K562 (cell line): Measurements from ENCODE around the gene MYCBP2. TPM values are rescaled to one million over a fixed set of nuclear protein-coding genes. Genes with fewer than 3 reads are reported as not detected.

Experiments
- ATAC-seq: fragments of 200-7000 bp; cut with Tn5 transposase; 3 replicates; pipeline ENCODE4 v1.9.1; 2020; ENCODE audit warnings: moderate library complexity
- BruUV-seq: library from RNA; stranded (reverse); fragments of 400-500 nt; replicated peaks from 2 replicates; lab custom pipeline; 2021; lab: Mats Ljungman, UMichigan
- CTCF ChIA-PET: fragments of 300-600 bp; formaldehyde crosslinking; extraction: SDS; loops from one replicate; lab custom pipeline; 2021; ENCODE audit warnings: low intra/inter-chr PET ratio; lab: Yijun Ruan, JAX
- POLR2A ChIA-PET: fragments of 300-600, 350-650 bp; sonication (Branson Sonifier 250); formaldehyde crosslinking; extraction: SDS; loops from one replicate; lab custom pipeline; 2021; ENCODE audit warnings: antibody characterized with exemption, inconsistent platforms; lab: Yijun Ruan, JAX
- DNase-seq, 4 experiments: peaks; one replicate each; pipeline versions ENCODE4 v3.0.0 to v3.0.0-alpha.2; 2011 to 2018; ENCODE audit warnings: low spot score in 3 of 4, mixed read lengths in 3 of 4; ENCODE audit errors: extremely low read depth in 1 of 4
- FAIRE-seq: peaks from 2 replicates; lab custom pipeline; 2011; peaks lifted over from hg19 to GRCh38; lab: Jason Lieb, UNC
- H2AFZ ChIP-seq: 2 replicates; pipeline ENCODE4 v1.6.0; 2011; ENCODE audit warnings: low read depth, low read length, control low read depth, inconsistent platforms
- H3K27ac ChIP-seq: fragments of 200-600 bp; 3 replicates; pipeline ENCODE4 v1.8.0; 2011; ENCODE audit warnings: low read depth, mild to moderate bottlenecking, control low read depth, inconsistent platforms, low read length, moderate library complexity, mixed read lengths; ENCODE audit errors: extremely low read depth
- H3K27me3 ChIP-seq, 2 experiments: fragments of 300-600 bp in 1 of 2; 2 replicates in 1 of 2; 3 replicates in 1 of 2; pipeline versions ENCODE4 v1.6.0 to v1.8.0; 2011; ENCODE audit warnings: inconsistent platforms in 2 of 2, low read length in 2 of 2, mild to moderate bottlenecking in 1 of 2, mixed read lengths in 1 of 2, moderate library complexity in 1 of 2; ENCODE audit not compliant: control insufficient read depth in 2 of 2, insufficient read depth in 2 of 2
- H3K36me3 ChIP-seq: fragments of 300-600 bp; 3 replicates; pipeline ENCODE4 v1.8.0; 2011; ENCODE audit warnings: mild to moderate bottlenecking, low read length, inconsistent platforms; ENCODE audit not compliant: control insufficient read depth, insufficient read depth
- H3K4me1 ChIP-seq, 2 experiments: fragments of 200-600 bp in 1 of 2; replicated peaks in 1 of 2; 2 replicates in 1 of 2; 3 replicates in 1 of 2; pipeline versions ENCODE4 v1.5.1 to v1.8.0; 2011; ENCODE audit warnings: inconsistent platforms in 2 of 2, low read length in 2 of 2, mild to moderate bottlenecking in 1 of 2, mixed read lengths in 1 of 2, moderate library complexity in 1 of 2; ENCODE audit not compliant: control insufficient read depth in 2 of 2, insufficient read depth in 2 of 2
- H3K4me2 ChIP-seq: 2 replicates; pipeline ENCODE4 v1.6.1; 2011; ENCODE audit warnings: low read length, control low read depth, inconsistent platforms, mixed read lengths; ENCODE audit not compliant: insufficient read depth
- H3K4me3 ChIP-seq: fragments of 200-600 bp; sonication (generic), shearing (Covaris generic); 2 replicates; pipeline ENCODE4 v1.5.1; 2016; ENCODE audit warnings: control low read depth, inconsistent platforms
- H3K79me2 ChIP-seq: fragments of 200-600 bp; 3 replicates; pipeline ENCODE4 v1.8.0; 2011; ENCODE audit warnings: low read length, inconsistent platforms; ENCODE audit not compliant: control insufficient read depth, insufficient read depth
- H3K9ac ChIP-seq, 2 experiments: 2 replicates each; pipeline versions ENCODE4 v1.6.0 to v1.6.1; 2011; ENCODE audit warnings: low read depth in 2 of 2, low read length in 2 of 2, control low read depth in 1 of 2, inconsistent platforms in 1 of 2, mild to moderate bottlenecking in 1 of 2, mixed read lengths in 1 of 2; ENCODE audit not compliant: insufficient read depth in 1 of 2
- H3K9me1 ChIP-seq: one replicate; pipeline ENCODE4 v1.6.0; 2011; ENCODE audit warnings: inconsistent platforms, mild to moderate bottlenecking, low read length, moderate library complexity; ENCODE audit not compliant: control insufficient read depth, insufficient read depth
- H3K9me3 ChIP-seq: replicated peaks from 2 replicates; pipeline ENCODE4 v1.5.1; 2011; ENCODE audit warnings: low read depth, low read length, inconsistent platforms; ENCODE audit not compliant: control insufficient read depth, insufficient read depth
- H4K20me1 ChIP-seq: replicated peaks from 2 replicates; pipeline ENCODE4 v1.6.1; 2011; ENCODE audit warnings: low read length, inconsistent platforms, mixed read lengths; ENCODE audit not compliant: control insufficient read depth, insufficient read depth
- ELF1 ChIP-seq: fragments of 200-800 bp; sonication (Bioruptor generic); IDR thresholded peaks from 2 replicates; pipeline ENCODE4 v1.6.1; 2016; ENCODE audit warnings: missing genetic modification characterization, missing compliant biosample characterization
- MAFK ChIP-seq: IDR thresholded peaks from 2 replicates; pipeline ENCODE4 v1.6.1; 2011; ENCODE audit warnings: low read length, improper control_type of control experiment
- NEUROD1 ChIP-seq: fragments of 150-350 bp; IDR thresholded peaks from 2 replicates; pipeline ENCODE4 v1.6.1; 2014; ENCODE audit warnings: borderline replicate concordance, low read length, low read depth; ENCODE audit not compliant: partially characterized antibody
- REST ChIP-seq, 2 experiments: fragments of 450-650 bp; formaldehyde crosslinking in 1 of 2; IDR thresholded peaks; 2 replicates each; pipeline versions ENCODE4 v1.4.0 to v1.6.1; 2014 to 2020; ENCODE audit warnings: mild to moderate bottlenecking in 2 of 2, borderline replicate concordance in 1 of 2, low read depth in 1 of 2
- SIRT6 ChIP-seq: IDR thresholded peaks from one replicate; pipeline ENCODE4 v1.6.1; 2012; ENCODE audit warnings: low read depth, mild to moderate bottlenecking, control low read depth, inconsistent platforms, low read length, moderate library complexity
- TAF1 ChIP-seq: IDR thresholded peaks from 2 replicates; pipeline ENCODE4 v1.6.1; 2011; ENCODE audit warnings: mild to moderate bottlenecking, low read length, moderate library complexity; ENCODE audit not compliant: insufficient read depth, control insufficient read depth, severe bottlenecking; ENCODE audit errors: extremely low read depth
- ZNF280A ChIP-seq: fragments of 450-650 bp; IDR thresholded peaks from 2 replicates; pipeline ENCODE4 v1.6.1; 2018; ENCODE audit warnings: mild to moderate bottlenecking, low read depth; ENCODE audit not compliant: partially characterized antibody
- WGBS: fragments of 100-300 bp; shearing (Covaris generic); methylation state at CpG from one replicate; pipeline ENCODE4 v1.1.6; 2016; ENCODE audit warnings: low coverage, mixed read lengths; ENCODE audit not compliant: insufficient coverage; ENCODE audit errors: missing lambda C conversion rate; 5-methylcytosine and 5-hydroxymethylcytosine counted together
- in situ Hi-C: fragments of 300-500 bp; cut with MboI; formaldehyde crosslinking; loops from 4 replicates; pipeline ENCODE4 v1.15.0; 2018; ENCODE audit warnings: inconsistent platforms, mixed read lengths
- intact Hi-C: fragments of 100-400 bp; cut with micrococcal nuclease; formaldehyde crosslinking; loops from 2 replicates; pipeline ENCODE4 v1.14.2; 2022
- polyA plus RNA-seq, 8 experiments: library from polyadenylated mRNA; depleted of rRNA in 4 of 8; stranded (reverse) in 5 of 8; unstranded in 3 of 8; fragments of >200 nt; fragmentation: Nextera tagmentation in 2 of 8; fragmentation: Illumina TruSeq in 1 of 8; extraction: Ambion mirVana in 2 of 8; extraction: Trizol in 1 of 8; gene quantifications; 2 replicates each; pipeline versions ENCODE4 v1.2.1 to v1.2.3, GENCODE V29; 2011 to 2014; ENCODE audit warnings: inconsistent platforms in 1 of 8, missing spikeins in 1 of 8
- total RNA-seq, 7 experiments: library from RNA; depleted of rRNA in 6 of 7; stranded (reverse); fragments of >200 nt in 6 of 7; fragmentation: Illumina TruSeq in 2 of 7; extraction: Trizol in 2 of 7; gene quantifications; 2 replicates each; pipeline versions ENCODE4 v1.2.1 to v1.2.3, GENCODE V29; 2011 to 2021; ENCODE audit warnings: low replicate concordance in 1 of 7

The MYCBP2 gene
- total and polyA plus RNA-seq, 9 of the 15 experiments (the other 6 are each of a cell fraction or from before 2014, with no cell fraction given) = 13.2 to 47.2 (median 28.9) TPM

GRCh38 chr13:77250975-77251374, 75.9 kb downstream of the MYCBP2 start:
- no peaks in the 10 kb centered on the region for H3K9me1 ChIP-seq
- H3K4me3 ChIP-seq = no peak overlapping the region
- no peak for ATAC-seq
- FAIRE-seq = no peak
- no TSS peak for BruUV-seq
- H3K9me3 ChIP-seq = no peaks in the 10 kb centered on the region
- ChIA-PET CTCF (no interaction called here), POLR2A (no interaction called here)
- no peaks in the 10 kb centered on the region; the same call in 1 of the 3 replicates for H3K36me3 ChIP-seq
- no peaks in the 10 kb centered on the region for H4K20me1 ChIP-seq
- no peak overlapping the region for H2AFZ ChIP-seq
- intact Hi-C loops = no loop called here
- no peak overlapping the region for H3K9ac ChIP-seq
- 96% methylated on average over 3 of the region's 3 CpGs for WGBS
- H3K4me1 ChIP-seq = no peaks in the 10 kb centered on the region
- H3K4me2 ChIP-seq = no peak overlapping the region
- TF ChIP-seq ELF1 (tag) = no peak
- no peak for TF ChIP-seq NEUROD1
- no peak for TF ChIP-seq MAFK
- TF ChIP-seq ZNF280A = no peak
- no peak for TF ChIP-seq REST (IDR thresholded peaks at IDR 0.05; ENCODE audit: borderline replicate concordance)
- no peak for TF ChIP-seq REST (CRISPR knock-in tag; IDR thresholded peaks at IDR 0.05; ENCODE audit: low read depth)
- TF ChIP-seq SIRT6 = no peak
- TF ChIP-seq TAF1 = no peak
- in situ Hi-C loops = no loop called here
- no peak for DNase-seq
- no peaks in the 10 kb centered on the region for H3K79me2 ChIP-seq
- no peak overlapping the region for H3K27ac ChIP-seq
- no peaks in the 10 kb centered on the region for H3K27me3 ChIP-seq
